ENCODE measurements around the gene CEP41.
A peak's percentile ranks its signal among the peaks of the same experiment; 100 is the strongest.

The CEP41 gene

GRCh38 chr7:130394421-130395195 is 46.2 kb downstream of the CEP41 start:
- TF ChIP-seq CTCF (IDR thresholded peaks at IDR 0.05; ENCODE audit: low read length, missing control alignments) = no peak
- DNase-seq (ENCODE audit: low read depth) = no peak
- no peak overlapping the region for H3K4me3 ChIP-seq (replicated peaks; ENCODE audit: low read depth, low read length)

GRCh38 chr7:130393841-130394411 is 46.9 kb downstream of the CEP41 start:
- H3K4me3 ChIP-seq (replicated peaks; ENCODE audit: low read depth, low read length) = no peak overlapping the region
- DNase-seq (ENCODE audit: low read depth) = no peak
- TF ChIP-seq CTCF (IDR thresholded peaks at IDR 0.05; ENCODE audit: low read length, missing control alignments) = no peak

- DNase-seq (ENCODE audit: low read depth) = peak; percentile 71
- TF ChIP-seq CTCF (IDR thresholded peaks at IDR 0.05; ENCODE audit: low read length, missing control alignments) = no peak
- no peak overlapping the region for H3K4me3 ChIP-seq (replicated peaks; ENCODE audit: low read depth, low read length)
Observed at GRCh38 chr7:130393101-130393561, 47.7 kb downstream of the CEP41 start.

GRCh38 chr7:130390486-130390885 is 50.3 kb downstream of the CEP41 start:
- DNase-seq (ENCODE audit: low read depth) = peak; percentile 42
- no peak for TF ChIP-seq CTCF (IDR thresholded peaks at IDR 0.05; ENCODE audit: low read length, missing control alignments)
- no peak overlapping the region for H3K4me3 ChIP-seq (replicated peaks; ENCODE audit: low read depth, low read length)

GRCh38 chr7:130388671-130389070 is 52.1 kb downstream of the CEP41 start:
- TF ChIP-seq CTCF (IDR thresholded peaks at IDR 0.05; ENCODE audit: low read length, missing control alignments) = no peak
- no peak overlapping the region for H3K4me3 ChIP-seq (replicated peaks; ENCODE audit: low read depth, low read length)
- DNase-seq (ENCODE audit: low read depth) = no peak

GRCh38 chr7:130387628-130388403 is 53.0 kb downstream of the CEP41 start:
- no peak overlapping the region for H3K4me3 ChIP-seq (replicated peaks; ENCODE audit: low read depth, low read length)
- no peak for TF ChIP-seq CTCF (IDR thresholded peaks at IDR 0.05; ENCODE audit: low read length, missing control alignments)
- DNase-seq (ENCODE audit: low read depth) = no peak

Data from fibroblast of pulmonary artery (primary cell).